ENCODE data around the gene PHACTR1. TPM values are rescaled to one million over a fixed set of nuclear protein-coding genes. Genes with fewer than 3 reads are reported as not detected.

Gene PHACTR1
- total RNA-seq, 1 donor from 2014 or later: 85.9 TPM

DNA sequence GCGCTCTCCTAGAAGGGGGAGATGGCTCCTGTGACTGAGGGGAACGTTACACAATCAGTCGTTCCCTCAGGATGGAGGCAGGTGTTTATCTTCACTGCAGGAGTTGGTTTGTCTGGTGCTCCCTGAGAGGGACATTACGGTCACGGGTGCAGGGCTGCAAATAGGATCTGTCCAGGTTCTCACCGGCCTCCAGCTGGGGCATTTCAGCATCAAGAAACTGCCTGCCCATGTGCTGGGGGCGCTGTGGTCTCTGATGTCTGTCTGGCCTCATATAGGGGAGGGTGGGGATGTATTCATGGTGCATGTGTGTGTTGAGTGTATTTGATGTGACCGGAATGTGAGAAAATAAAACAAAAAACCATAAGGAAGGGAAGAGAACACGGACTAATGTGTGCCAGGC is 534.7 kb downstream of the PHACTR1 start:
- Histone ChIP-seq H3K4me3 (no peak overlapping the region), H3K9me3 (replicated peaks) (peaks cover 9% of the 10 kb centered on the region), H3K27me3 (ENCODE audit: low read depth) (no peaks in the 10 kb centered on the region), H3K4me1 (peaks cover 9% of the 10 kb centered on the region), H3K27ac (replicated peaks) (no peak overlapping the region), H3K36me3 (no peaks in the 10 kb centered on the region)
- no peak for DNase-seq
- intact Hi-C loops (cut with micrococcal nuclease): no loop called here
- TF ChIP-seq, protein P1, sequence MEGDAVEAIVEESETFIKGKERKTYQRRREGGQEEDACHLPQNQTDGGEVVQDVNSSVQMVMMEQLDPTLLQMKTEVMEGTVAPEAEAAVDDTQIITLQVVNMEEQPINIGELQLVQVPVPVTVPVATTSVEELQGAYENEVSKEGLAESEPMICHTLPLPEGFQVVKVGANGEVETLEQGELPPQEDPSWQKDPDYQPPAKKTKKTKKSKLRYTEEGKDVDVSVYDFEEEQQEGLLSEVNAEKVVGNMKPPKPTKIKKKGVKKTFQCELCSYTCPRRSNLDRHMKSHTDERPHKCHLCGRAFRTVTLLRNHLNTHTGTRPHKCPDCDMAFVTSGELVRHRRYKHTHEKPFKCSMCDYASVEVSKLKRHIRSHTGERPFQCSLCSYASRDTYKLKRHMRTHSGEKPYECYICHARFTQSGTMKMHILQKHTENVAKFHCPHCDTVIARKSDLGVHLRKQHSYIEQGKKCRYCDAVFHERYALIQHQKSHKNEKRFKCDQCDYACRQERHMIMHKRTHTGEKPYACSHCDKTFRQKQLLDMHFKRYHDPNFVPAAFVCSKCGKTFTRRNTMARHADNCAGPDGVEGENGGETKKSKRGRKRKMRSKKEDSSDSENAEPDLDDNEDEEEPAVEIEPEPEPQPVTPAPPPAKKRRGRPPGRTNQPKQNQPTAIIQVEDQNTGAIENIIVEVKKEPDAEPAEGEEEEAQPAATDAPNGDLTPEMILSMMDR (IDR thresholded peaks at IDR 0.05; ENCODE audit: borderline replicate concordance): no peak

DNA sequence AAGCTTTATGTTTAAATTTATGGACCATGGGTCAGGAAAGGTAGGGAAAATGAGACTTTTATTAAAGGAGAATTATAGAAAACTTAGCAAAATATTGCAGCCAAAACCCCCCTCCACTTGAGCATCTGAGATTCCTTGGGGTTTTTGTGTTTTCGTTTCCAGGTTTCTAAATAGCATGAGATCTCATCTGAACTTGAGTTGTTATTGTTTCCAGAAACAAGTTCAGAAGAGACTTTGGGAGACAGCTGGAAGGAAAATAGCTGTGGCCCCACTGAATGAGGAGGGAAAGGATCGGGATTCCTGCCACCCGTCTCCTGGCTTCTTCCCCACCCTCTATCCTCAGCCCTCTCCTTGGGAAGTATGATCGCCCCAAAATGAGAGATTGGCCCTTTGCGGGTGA is 536.2 kb downstream of the PHACTR1 start:
- peaks cover 16% of the 10 kb centered on the region for H3K9me3 ChIP-seq (replicated peaks)
- intact Hi-C loops (cut with micrococcal nuclease): no loop called here

DNA sequence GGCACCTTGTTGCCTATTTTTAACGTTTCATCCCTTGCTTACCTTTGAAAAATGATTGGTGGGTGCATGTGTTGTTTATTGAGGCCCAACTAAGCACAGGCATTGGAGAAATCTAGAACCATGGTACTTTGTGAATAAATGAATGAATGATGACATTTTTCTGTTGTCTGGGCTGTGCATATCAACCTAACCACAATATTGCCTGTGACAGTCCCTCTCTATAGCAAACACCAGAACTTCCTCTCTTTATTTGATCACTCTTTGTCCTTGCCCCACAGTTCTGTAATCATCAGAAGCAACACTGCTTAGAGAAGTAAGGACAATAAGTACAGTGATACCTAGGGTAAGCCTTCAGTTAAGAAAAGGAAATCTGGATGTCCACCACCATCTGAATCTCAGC is 536.7 kb downstream of the PHACTR1 start:
- Histone ChIP-seq H3K27ac (replicated peaks) (no peak overlapping the region), H3K9me3 (replicated peaks) (peaks cover 16% of the 10 kb centered on the region), H3K36me3 (no peaks in the 10 kb centered on the region), H3K27me3 (ENCODE audit: low read depth) (no peaks in the 10 kb centered on the region), H3K4me1 (peaks cover 24% of the 10 kb centered on the region), H3K4me3 (no peak overlapping the region)
- intact Hi-C loops (cut with micrococcal nuclease): no loop called here
- TF ChIP-seq, protein P1 (IDR thresholded peaks at IDR 0.05; ENCODE audit: borderline replicate concordance): no peak
- DNase-seq: no peak

More for the DNA sequence above, 536.2 kb downstream of the PHACTR1 start:
- no peak overlapping the region for H3K4me3 ChIP-seq
- TF ChIP-seq, protein P1 (IDR thresholded peaks at IDR 0.05; ENCODE audit: borderline replicate concordance): no peak
- H3K27me3 ChIP-seq (ENCODE audit: low read depth): no peaks in the 10 kb centered on the region
- H3K27ac ChIP-seq (replicated peaks): no peak overlapping the region
- no peak for DNase-seq
- peaks cover 20% of the 10 kb centered on the region for H3K4me1 ChIP-seq
- no peaks in the 10 kb centered on the region for H3K36me3 ChIP-seq

DNA sequence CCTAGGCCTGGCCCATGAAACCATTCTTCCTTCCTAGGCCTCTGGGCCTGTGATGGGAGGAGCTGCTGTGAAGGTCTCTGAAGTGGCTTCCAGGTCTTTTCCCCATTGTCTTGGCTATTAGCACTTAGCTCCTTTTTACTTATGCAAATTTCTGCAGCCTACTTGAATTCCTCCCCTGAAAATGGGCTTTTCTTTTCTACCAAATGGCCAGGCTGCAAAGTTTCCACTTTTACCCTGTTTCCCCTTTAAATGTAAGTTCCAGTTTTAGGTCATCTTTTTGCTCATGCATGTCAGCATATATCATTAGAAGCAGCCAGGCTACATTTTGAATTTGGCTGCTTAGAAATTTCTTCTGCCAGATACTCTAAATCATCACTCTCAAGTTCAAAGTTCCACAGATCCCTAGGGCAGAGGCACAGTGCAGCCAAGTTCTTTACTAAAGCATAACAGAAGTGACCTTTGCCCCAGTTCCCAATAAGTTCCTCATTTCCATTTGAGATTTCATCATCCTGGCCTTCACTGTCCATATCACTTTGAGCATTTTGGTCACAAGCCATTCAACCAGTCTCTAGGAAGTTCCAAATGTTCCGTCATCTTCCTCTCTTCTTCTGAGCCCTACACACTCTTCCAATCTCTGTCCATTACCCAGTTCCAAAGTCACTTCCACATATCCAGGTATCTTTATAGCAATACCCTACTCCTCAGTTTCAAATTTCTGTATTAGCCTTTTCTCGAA is 539.9 kb downstream of the PHACTR1 start:
- Histone ChIP-seq H3K4me3 (no peak overlapping the region), H3K27ac (replicated peaks) (peak overlapping the region; percentile 24), H3K9me3 (replicated peaks) (peaks cover 16% of the 10 kb centered on the region), H3K27me3 (ENCODE audit: low read depth) (no peaks in the 10 kb centered on the region), H3K36me3 (no peaks in the 10 kb centered on the region), H3K4me1 (peaks cover 31% of the 10 kb centered on the region)
- TF ChIP-seq, protein P1 (IDR thresholded peaks at IDR 0.05; ENCODE audit: borderline replicate concordance): no peak
- intact Hi-C loops (cut with micrococcal nuclease): no loop called here
- no peak for DNase-seq

DNA sequence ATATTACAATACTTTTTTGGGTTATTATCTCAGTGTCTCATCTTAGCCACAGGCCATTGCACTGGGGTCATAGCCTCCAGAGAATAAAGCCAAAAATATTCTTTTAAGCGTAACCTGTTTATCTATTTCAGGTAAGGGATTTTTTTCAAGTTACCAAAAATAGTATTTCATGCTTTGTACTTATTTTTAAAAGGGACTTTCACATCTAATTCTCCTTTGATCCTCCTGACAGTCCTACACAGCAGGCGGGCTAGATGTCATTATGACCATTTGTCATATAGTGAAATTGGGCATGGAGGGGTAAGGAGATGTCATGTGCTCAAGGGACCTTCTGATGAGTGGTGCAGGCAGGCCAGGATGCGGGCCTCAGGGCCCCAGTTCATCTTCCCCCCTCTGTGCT is 542.8 kb downstream of the PHACTR1 start:
- Histone ChIP-seq H3K4me3 (no peak overlapping the region), H3K27me3 (ENCODE audit: low read depth) (no peaks in the 10 kb centered on the region), H3K27ac (replicated peaks) (no peak overlapping the region), H3K9me3 (replicated peaks) (peaks cover 16% of the 10 kb centered on the region), H3K4me1 (peaks cover 31% of the 10 kb centered on the region), H3K36me3 (no peaks in the 10 kb centered on the region)
- intact Hi-C loops (cut with micrococcal nuclease): no loop called here
- TF ChIP-seq, protein P1 (IDR thresholded peaks at IDR 0.05; ENCODE audit: borderline replicate concordance): no peak
- DNase-seq: no peak

All from left ventricle myocardium inferior (tissue), 1 donor.